ENCODE measurements around the gene THPO. TPM values are rescaled to one million over a fixed set of nuclear protein-coding genes. Genes with fewer than 3 reads are reported as not detected.

Gene THPO
- total RNA-seq, 1 experiment from 2014 or later: 0.55 TPM

DNA sequence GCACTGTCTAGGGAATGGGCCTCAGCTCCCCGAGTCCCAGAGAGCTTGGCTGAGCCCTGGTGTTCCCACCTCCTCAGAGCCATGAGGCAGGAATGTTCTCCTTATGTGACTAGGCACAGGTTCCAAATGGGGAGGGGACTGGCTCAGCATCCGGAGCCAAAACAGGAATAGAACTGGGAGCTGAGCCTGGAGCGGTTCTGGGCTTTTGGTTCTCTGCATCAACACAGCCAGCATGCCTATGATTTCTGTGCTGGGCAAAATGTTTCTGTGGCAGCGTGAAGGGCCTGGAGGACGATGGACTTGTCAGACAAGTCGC, 40.6 kb downstream of the THPO start, which contains the start of gene FAM131A:
FAM131A (plus strand) TSS at position 202 of the 316 bp plus-strand sequence; CDS start at position 233, 31 bp downstream.
- H3K27me3 Mint-ChIP-seq (ENCODE audit: low read depth): no peaks in the 10 kb centered on the region
- H3K4me3 Mint-ChIP-seq: peak within 1 kb of the TSS; percentile 92
- H3K9me3 Mint-ChIP-seq: no peaks in the 10 kb centered on the region
- ATAC-seq (no peak), DNase-seq (ENCODE audit: low spot score) (no peak)
- POLR2A ChIA-PET: interaction anchor here (1.0 to 1.3 kb wide), 5 partner anchors 8 to 189 kb away, joined by 3 to 6 read pairs (median 3); partner anchors contain the start of genes CLCN2 and POLR2H
- peaks cover 40% of the 10 kb centered on the region for H3K4me1 Mint-ChIP-seq
- CTCF ChIA-PET: interaction anchor here (1.1 to 2.5 kb wide), 5 partner anchors 8 to 35 kb away, joined by 3 to 25 read pairs (median 11); no protein-coding TSS in a partner anchor
- TF ChIP-seq, protein P1, sequence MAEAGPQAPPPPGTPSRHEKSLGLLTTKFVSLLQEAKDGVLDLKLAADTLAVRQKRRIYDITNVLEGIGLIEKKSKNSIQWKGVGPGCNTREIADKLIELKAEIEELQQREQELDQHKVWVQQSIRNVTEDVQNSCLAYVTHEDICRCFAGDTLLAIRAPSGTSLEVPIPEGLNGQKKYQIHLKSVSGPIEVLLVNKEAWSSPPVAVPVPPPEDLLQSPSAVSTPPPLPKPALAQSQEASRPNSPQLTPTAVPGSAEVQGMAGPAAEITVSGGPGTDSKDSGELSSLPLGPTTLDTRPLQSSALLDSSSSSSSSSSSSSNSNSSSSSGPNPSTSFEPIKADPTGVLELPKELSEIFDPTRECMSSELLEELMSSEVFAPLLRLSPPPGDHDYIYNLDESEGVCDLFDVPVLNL (CRISPR knock-in tag; IDR thresholded peaks at IDR 0.05; ENCODE audit: borderline replicate concordance, low read depth): no peak
- peaks cover 28% of the 10 kb centered on the region for H3K36me3 Mint-ChIP-seq
- H3K27ac Mint-ChIP-seq: peak within 1 kb of the TSS; percentile 93

DNA sequence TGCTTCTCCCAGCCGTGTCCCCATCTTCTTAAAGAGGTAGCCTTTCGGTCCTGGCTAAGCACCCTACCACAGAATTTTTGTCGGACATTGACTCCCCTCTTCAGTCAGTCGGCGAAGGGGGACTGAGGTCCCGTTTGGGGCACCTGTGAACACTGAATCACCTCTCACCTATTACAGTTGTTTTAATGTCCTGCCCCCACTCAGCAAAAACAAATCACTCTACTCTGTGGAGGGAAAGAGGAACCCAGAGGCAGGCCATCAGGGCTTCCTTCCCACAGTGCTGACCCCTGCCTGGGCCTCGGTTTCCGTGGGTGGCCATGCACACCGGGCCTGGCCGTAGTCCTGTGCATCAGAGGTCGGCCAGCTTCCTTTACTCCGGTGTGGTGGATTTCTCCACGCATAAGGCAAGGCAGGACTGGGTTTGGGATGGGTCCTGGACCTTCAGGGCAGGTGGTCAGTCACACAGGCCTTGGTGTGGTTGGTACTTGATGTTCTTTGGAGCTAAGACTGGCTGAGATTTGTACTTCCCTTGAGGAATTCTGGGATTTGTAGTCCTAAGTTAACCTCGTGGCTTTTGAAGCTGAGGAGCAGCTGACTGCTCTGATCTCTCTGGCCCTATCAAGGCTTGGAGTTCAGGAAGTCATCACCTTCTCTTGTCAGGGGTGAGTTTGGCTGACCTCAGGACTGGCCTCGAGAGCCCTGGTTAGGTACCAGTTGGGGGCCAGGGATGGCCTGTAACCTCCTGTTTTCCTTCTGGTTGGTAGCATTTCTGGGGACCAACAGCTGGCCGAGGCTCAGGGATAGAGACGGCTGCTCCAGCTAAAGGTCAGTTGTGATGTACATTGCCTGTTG, 41.2 kb downstream of the THPO start:
- H3K4me1 Mint-ChIP-seq: peaks cover 40% of the 10 kb centered on the region
- H3K27me3 Mint-ChIP-seq (ENCODE audit: low read depth): no peaks in the 10 kb centered on the region
- CTCF ChIA-PET: interaction anchor here (1.1 to 2.4 kb wide), 4 partner anchors 9 to 35 kb away, joined by 3 to 25 read pairs (median 10); no protein-coding TSS in a partner anchor
- H3K36me3 Mint-ChIP-seq: peaks cover 34% of the 10 kb centered on the region
- peak overlapping the region; percentile 92 for H3K4me3 Mint-ChIP-seq
- H3K9me3 Mint-ChIP-seq: no peaks in the 10 kb centered on the region
- TF ChIP-seq, protein P1 (CRISPR knock-in tag; IDR thresholded peaks at IDR 0.05; ENCODE audit: borderline replicate concordance, low read depth): no peak
- TF ChIP-seq, protein P2, sequence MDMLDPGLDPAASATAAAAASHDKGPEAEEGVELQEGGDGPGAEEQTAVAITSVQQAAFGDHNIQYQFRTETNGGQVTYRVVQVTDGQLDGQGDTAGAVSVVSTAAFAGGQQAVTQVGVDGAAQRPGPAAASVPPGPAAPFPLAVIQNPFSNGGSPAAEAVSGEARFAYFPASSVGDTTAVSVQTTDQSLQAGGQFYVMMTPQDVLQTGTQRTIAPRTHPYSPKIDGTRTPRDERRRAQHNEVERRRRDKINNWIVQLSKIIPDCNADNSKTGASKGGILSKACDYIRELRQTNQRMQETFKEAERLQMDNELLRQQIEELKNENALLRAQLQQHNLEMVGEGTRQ (CRISPR knock-in tag; IDR thresholded peaks at IDR 0.05): 0 out of 2 replicates have a peak, but pooled peaks have one; percentile 19
- TF ChIP-seq, protein P3, sequence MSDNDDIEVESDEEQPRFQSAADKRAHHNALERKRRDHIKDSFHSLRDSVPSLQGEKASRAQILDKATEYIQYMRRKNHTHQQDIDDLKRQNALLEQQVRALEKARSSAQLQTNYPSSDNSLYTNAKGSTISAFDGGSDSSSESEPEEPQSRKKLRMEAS (CRISPR knock-in tag; IDR thresholded peaks at IDR 0.05): 0 out of 2 replicates have a peak, but pooled peaks have one; percentile 15
- H3K27ac Mint-ChIP-seq: peak overlapping the region; percentile 93
- ATAC-seq: peak; percentile 6
- DNase-seq (ENCODE audit: low spot score): no peak
- POLR2A ChIA-PET: interaction anchor here (1.0 to 1.3 kb wide), 5 partner anchors 9 to 189 kb away, joined by 3 to 6 read pairs (median 3); partner anchors contain the start of genes CLCN2 and POLR2H

DNA sequence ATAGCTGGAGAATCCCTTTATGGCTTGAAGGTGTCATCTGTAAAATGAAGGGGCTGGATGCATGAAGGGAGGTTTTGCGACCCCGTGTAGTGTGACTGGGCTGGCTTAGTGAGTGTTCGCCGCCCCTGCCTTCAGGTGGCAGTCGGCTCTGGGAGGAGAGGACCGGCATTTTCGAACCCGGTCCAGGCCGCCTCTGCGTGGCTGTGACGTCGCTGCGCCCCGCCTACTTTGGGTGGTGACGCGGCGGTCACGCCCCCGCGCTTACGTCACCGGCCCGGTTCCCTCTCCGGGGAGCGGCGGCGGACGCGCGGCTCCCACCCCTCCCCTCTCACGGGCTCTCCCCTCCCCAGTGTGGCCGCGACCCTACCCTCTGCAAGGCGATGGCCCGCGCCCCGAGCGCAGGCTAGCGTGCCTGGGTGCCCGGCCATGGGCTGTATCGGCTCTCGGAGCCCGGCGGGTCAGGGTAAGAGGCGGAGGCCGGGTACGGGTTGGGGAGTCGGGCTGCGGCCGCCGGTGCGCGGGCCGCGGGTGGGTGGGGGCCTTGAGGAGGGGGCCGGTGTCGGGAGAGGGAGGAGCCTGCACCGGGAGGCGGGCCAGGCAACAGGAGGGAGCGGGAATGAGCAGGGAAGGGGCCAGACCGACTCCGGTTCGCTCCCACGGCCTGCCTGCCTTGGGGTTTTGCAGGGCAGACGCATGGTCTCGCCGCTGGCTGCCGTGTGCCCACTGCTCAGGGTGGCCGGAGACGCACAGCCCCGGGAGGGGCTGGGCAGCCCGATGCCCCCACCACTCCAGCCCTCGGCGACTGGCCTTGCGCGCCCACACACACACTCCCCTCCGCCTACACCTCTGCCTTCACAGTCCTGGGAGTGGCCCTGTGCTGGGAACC, 42.1 kb downstream of the THPO start:
- CTCF ChIA-PET: interaction anchor here (1.1 kb wide), 1 partner anchor 19 kb away, joined by 3 read pairs; no protein-coding TSS in a partner anchor
- TF ChIP-seq, protein P4, sequence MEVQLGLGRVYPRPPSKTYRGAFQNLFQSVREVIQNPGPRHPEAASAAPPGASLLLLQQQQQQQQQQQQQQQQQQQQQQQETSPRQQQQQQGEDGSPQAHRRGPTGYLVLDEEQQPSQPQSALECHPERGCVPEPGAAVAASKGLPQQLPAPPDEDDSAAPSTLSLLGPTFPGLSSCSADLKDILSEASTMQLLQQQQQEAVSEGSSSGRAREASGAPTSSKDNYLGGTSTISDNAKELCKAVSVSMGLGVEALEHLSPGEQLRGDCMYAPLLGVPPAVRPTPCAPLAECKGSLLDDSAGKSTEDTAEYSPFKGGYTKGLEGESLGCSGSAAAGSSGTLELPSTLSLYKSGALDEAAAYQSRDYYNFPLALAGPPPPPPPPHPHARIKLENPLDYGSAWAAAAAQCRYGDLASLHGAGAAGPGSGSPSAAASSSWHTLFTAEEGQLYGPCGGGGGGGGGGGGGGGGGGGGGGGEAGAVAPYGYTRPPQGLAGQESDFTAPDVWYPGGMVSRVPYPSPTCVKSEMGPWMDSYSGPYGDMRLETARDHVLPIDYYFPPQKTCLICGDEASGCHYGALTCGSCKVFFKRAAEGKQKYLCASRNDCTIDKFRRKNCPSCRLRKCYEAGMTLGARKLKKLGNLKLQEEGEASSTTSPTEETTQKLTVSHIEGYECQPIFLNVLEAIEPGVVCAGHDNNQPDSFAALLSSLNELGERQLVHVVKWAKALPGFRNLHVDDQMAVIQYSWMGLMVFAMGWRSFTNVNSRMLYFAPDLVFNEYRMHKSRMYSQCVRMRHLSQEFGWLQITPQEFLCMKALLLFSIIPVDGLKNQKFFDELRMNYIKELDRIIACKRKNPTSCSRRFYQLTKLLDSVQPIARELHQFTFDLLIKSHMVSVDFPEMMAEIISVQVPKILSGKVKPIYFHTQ (CRISPR knock-in tag; IDR thresholded peaks at IDR 0.05): peak; percentile 79; the same call in 1 of the 2 replicates
- peak; percentile 31; the same call in 1 of the 2 replicates for TF ChIP-seq GABPB1 (CRISPR knock-in tag; IDR thresholded peaks at IDR 0.05)
- TF ChIP-seq NR3C1 (CRISPR knock-in tag; conservative IDR thresholded peaks at IDR 0.05; ENCODE audit: low read depth): no peak
- peak; percentile 69; the same call in 1 of the 2 replicates for TF ChIP-seq ETV6 (CRISPR knock-in tag; IDR thresholded peaks at IDR 0.05)
- TF ChIP-seq TP53 (CRISPR knock-in tag; IDR thresholded peaks at IDR 0.05): peak; percentile 52; the same call in 1 of the 2 replicates
- TF ChIP-seq, protein P5, sequence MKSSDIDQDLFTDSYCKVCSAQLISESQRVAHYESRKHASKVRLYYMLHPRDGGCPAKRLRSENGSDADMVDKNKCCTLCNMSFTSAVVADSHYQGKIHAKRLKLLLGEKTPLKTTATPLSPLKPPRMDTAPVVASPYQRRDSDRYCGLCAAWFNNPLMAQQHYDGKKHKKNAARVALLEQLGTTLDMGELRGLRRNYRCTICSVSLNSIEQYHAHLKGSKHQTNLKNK (CRISPR knock-in tag; IDR thresholded peaks at IDR 0.05): 0 out of 2 replicates have a peak, but pooled peaks have one; percentile 67
- TF ChIP-seq MYBL2 (CRISPR knock-in tag; IDR thresholded peaks at IDR 0.05): peak; percentile 54; the same call in 1 of the 2 replicates
- no peak for TF ChIP-seq MXD4 (CRISPR knock-in tag; IDR thresholded peaks at IDR 0.05; ENCODE audit: borderline replicate concordance)
- TF ChIP-seq JUN (CRISPR knock-in tag; IDR thresholded peaks at IDR 0.05): 0 out of 2 replicates have a peak, but pooled peaks have one; percentile 32
- TF ChIP-seq, protein P6, sequence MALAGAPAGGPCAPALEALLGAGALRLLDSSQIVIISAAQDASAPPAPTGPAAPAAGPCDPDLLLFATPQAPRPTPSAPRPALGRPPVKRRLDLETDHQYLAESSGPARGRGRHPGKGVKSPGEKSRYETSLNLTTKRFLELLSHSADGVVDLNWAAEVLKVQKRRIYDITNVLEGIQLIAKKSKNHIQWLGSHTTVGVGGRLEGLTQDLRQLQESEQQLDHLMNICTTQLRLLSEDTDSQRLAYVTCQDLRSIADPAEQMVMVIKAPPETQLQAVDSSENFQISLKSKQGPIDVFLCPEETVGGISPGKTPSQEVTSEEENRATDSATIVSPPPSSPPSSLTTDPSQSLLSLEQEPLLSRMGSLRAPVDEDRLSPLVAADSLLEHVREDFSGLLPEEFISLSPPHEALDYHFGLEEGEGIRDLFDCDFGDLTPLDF (CRISPR knock-in tag; IDR thresholded peaks at IDR 0.05): peak; percentile 29; the same call in 1 of the 2 replicates

More for the DNA sequence above, 42.1 kb downstream of the THPO start:
- Mint-ChIP-seq H3K27me3 (ENCODE audit: low read depth) (no peaks in the 10 kb centered on the region), H3K9me3 (no peaks in the 10 kb centered on the region), H3K36me3 (peaks cover 41% of the 10 kb centered on the region), H3K27ac (peak overlapping the region; percentile 95), H3K4me1 (peaks cover 36% of the 10 kb centered on the region), H3K4me3 (peak overlapping the region; percentile 92)
- POLR2A ChIA-PET: interaction anchor here (0.7 to 1.0 kb wide), 2 partner anchors 23 to 190 kb away, joined by 3 read pairs; no protein-coding TSS in a partner anchor
- DNase-seq (ENCODE audit: low spot score): peak; percentile 94
- ATAC-seq: peak; percentile 63
